Measurements from ENCODE around the gene ENOX1. TPM values are rescaled to one million over a fixed set of nuclear protein-coding genes. Genes with fewer than 3 reads are reported as not detected.
A peak's percentile ranks its signal among the peaks of the same experiment; 100 is the strongest.

ENOX1 gene
- total RNA-seq, 1 experiment from 2014 or later = 1.8 TPM

GRCh38 chr13:43543331-43543730, 243.4 kb downstream of the ENOX1 start:
- Mint-ChIP-seq H3K4me3 (ENCODE audit: unreplicated experiment) (no peak overlapping the region), H3K36me3 (ENCODE audit: insufficient read depth, unreplicated experiment) (no peaks in the 10 kb centered on the region), H3K9me3 (ENCODE audit: unreplicated experiment) (peaks cover 11% of the 10 kb centered on the region), H3K27ac (ENCODE audit: low read depth, unreplicated experiment) (no peak overlapping the region), H3K27me3 (ENCODE audit: insufficient read depth, unreplicated experiment) (no peaks in the 10 kb centered on the region), H3K4me1 (ENCODE audit: insufficient read depth, unreplicated experiment) (peaks cover 5% of the 10 kb centered on the region)
- intact Hi-C loops (cut with micrococcal nuclease) = no loop called here
- no TSS peak for BruUV-seq (replicated peaks)
- TF ChIP-seq CTCF (IDR thresholded peaks at IDR 0.05; ENCODE audit: unreplicated experiment) = no peak
- ChIA-PET POLR2A (interaction anchor here (0.7 kb wide), 1 partner anchor 1029 kb away, joined by 4 read pairs; no protein-coding TSS in a partner anchor), CTCF (interaction anchor here (0.6 to 0.7 kb wide), 2 partner anchors 9 to 1463 kb away, joined by 3 read pairs; no protein-coding TSS in a partner anchor)
- DNase-seq (ENCODE audit: unreplicated experiment) = no peak

- Mint-ChIP-seq H3K4me3 (ENCODE audit: unreplicated experiment) (no peak overlapping the region), H3K36me3 (ENCODE audit: insufficient read depth, unreplicated experiment) (no peaks in the 10 kb centered on the region), H3K27me3 (ENCODE audit: insufficient read depth, unreplicated experiment) (no peaks in the 10 kb centered on the region), H3K4me1 (ENCODE audit: insufficient read depth, unreplicated experiment) (no peaks in the 10 kb centered on the region), H3K9me3 (ENCODE audit: unreplicated experiment) (peaks cover 11% of the 10 kb centered on the region), H3K27ac (ENCODE audit: low read depth, unreplicated experiment) (no peak overlapping the region)
- intact Hi-C loops (cut with micrococcal nuclease) = no loop called here
- POLR2A ChIA-PET = interaction anchor here (0.5 to 0.9 kb wide), 3 partner anchors 9 to 271 kb away, joined by 3 to 4 read pairs (median 3); no protein-coding TSS in a partner anchor
- BruUV-seq (replicated peaks) = no TSS peak
- CTCF ChIA-PET = interaction anchor here (0.5 kb wide), 1 partner anchor 234 kb away, joined by 5 read pairs; no protein-coding TSS in a partner anchor
- DNase-seq (ENCODE audit: unreplicated experiment) = no peak
- no peak for TF ChIP-seq CTCF (IDR thresholded peaks at IDR 0.05; ENCODE audit: unreplicated experiment)
Measured at GRCh38 chr13:43537124-43537523, 249.6 kb downstream of the ENOX1 start.

- BruUV-seq (replicated peaks) = no TSS peak
- peak overlapping the region; percentile 4 for H3K27ac Mint-ChIP-seq (ENCODE audit: low read depth, unreplicated experiment)
- DNase-seq (ENCODE audit: unreplicated experiment) = peak; percentile 17
- no peaks in the 10 kb centered on the region for H3K36me3 Mint-ChIP-seq (ENCODE audit: insufficient read depth, unreplicated experiment)
- no peaks in the 10 kb centered on the region for H3K4me1 Mint-ChIP-seq (ENCODE audit: insufficient read depth, unreplicated experiment)
- intact Hi-C loops (cut with micrococcal nuclease) = no loop called here
- H3K4me3 Mint-ChIP-seq (ENCODE audit: unreplicated experiment) = no peak overlapping the region
- no peak for TF ChIP-seq CTCF (IDR thresholded peaks at IDR 0.05; ENCODE audit: unreplicated experiment)
- POLR2A ChIA-PET = interaction anchor here (0.6 kb wide), 1 partner anchor 18 kb away, joined by 3 read pairs; no protein-coding TSS in a partner anchor
- no peaks in the 10 kb centered on the region for H3K27me3 Mint-ChIP-seq (ENCODE audit: insufficient read depth, unreplicated experiment)
- CTCF ChIA-PET = no interaction called here
- no peaks in the 10 kb centered on the region for H3K9me3 Mint-ChIP-seq (ENCODE audit: unreplicated experiment)
Measured at GRCh38 chr13:43529796-43530195, 257.0 kb downstream of the ENOX1 start.

- TF ChIP-seq CTCF (IDR thresholded peaks at IDR 0.05; ENCODE audit: unreplicated experiment) = no peak
- H3K27me3 Mint-ChIP-seq (ENCODE audit: insufficient read depth, unreplicated experiment) = no peaks in the 10 kb centered on the region
- DNase-seq (ENCODE audit: unreplicated experiment) = peak; percentile 4
- POLR2A ChIA-PET = interaction anchor here (0.6 kb wide), 2 partner anchors 130 to 242 kb away, joined by 3 read pairs; no protein-coding TSS in a partner anchor
- H3K36me3 Mint-ChIP-seq (ENCODE audit: insufficient read depth, unreplicated experiment) = no peaks in the 10 kb centered on the region
- H3K9me3 Mint-ChIP-seq (ENCODE audit: unreplicated experiment) = peaks cover 8% of the 10 kb centered on the region
- CTCF ChIA-PET = no interaction called here
- no peaks in the 10 kb centered on the region for H3K4me1 Mint-ChIP-seq (ENCODE audit: insufficient read depth, unreplicated experiment)
- no TSS peak for BruUV-seq (replicated peaks)
- intact Hi-C loops (cut with micrococcal nuclease) = no loop called here
- no peak overlapping the region for H3K27ac Mint-ChIP-seq (ENCODE audit: low read depth, unreplicated experiment)
- H3K4me3 Mint-ChIP-seq (ENCODE audit: unreplicated experiment) = no peak overlapping the region
Measured at GRCh38 chr13:43528992-43529391, 257.8 kb downstream of the ENOX1 start.

Data from MCF 10A (cell line).